HG03520 (cell line): ENCODE measurements around the gene MAN2A1.

Source experiments
- ATAC-seq: cut with Tn5 transposase; IDR thresholded peaks from one replicate; pipeline ENCODE4 v1.9.1; 2021; ENCODE audit warnings: mild to moderate bottlenecking, moderate library complexity; ENCODE audit not compliant: unreplicated experiment

Gene MAN2A1

GRCh38 chr5:109704282-109704952, 14.7 kb downstream of the MAN2A1 start:
- no peak for ATAC-seq

GRCh38 chr5:109705596-109705995, 15.9 kb downstream of the MAN2A1 start:
- ATAC-seq, result no peak

- no peak for ATAC-seq
Observed at GRCh38 chr5:109706095-109706494, 16.4 kb downstream of the MAN2A1 start.

- no peak for ATAC-seq
Observed at GRCh38 chr5:109707531-109707930, 17.8 kb downstream of the MAN2A1 start.

GRCh38 chr5:109708813-109709212, 19.1 kb downstream of the MAN2A1 start:
- no peak for ATAC-seq

GRCh38 chr5:109709225-109709624, 19.5 kb downstream of the MAN2A1 start:
- ATAC-seq, result no peak

- ATAC-seq, result no peak
Observed at GRCh38 chr5:109711673-109712072, 21.9 kb downstream of the MAN2A1 start.

- ATAC-seq, result no peak
Observed at GRCh38 chr5:109713453-109713852, 23.7 kb downstream of the MAN2A1 start.

- ATAC-seq, result no peak
Observed at GRCh38 chr5:109714592-109714991, 24.9 kb downstream of the MAN2A1 start.

GRCh38 chr5:109718216-109718615, 28.5 kb downstream of the MAN2A1 start:
- no peak for ATAC-seq

- no peak for ATAC-seq
Observed at GRCh38 chr5:109718632-109719031, 28.9 kb downstream of the MAN2A1 start.

GRCh38 chr5:109719978-109720377, 30.3 kb downstream of the MAN2A1 start:
- no peak for ATAC-seq

- no peak for ATAC-seq
Observed at GRCh38 chr5:109721741-109722140, 32.0 kb downstream of the MAN2A1 start.

GRCh38 chr5:109723606-109724005, 33.9 kb downstream of the MAN2A1 start:
- no peak for ATAC-seq

GRCh38 chr5:109725135-109725534, 35.4 kb downstream of the MAN2A1 start:
- ATAC-seq, result no peak

GRCh38 chr5:109739741-109740728, 50.3 kb downstream of the MAN2A1 start:
- ATAC-seq, result peak; percentile 86

- ATAC-seq, result no peak
Observed at GRCh38 chr5:109740966-109741365, 51.2 kb downstream of the MAN2A1 start.

- ATAC-seq, result no peak
Observed at GRCh38 chr5:109741390-109741789, 51.7 kb downstream of the MAN2A1 start.

GRCh38 chr5:109743041-109743531, 53.4 kb downstream of the MAN2A1 start:
- no peak for ATAC-seq

GRCh38 chr5:109743770-109744212, 54.1 kb downstream of the MAN2A1 start:
- no peak for ATAC-seq

GRCh38 chr5:109744261-109744660, 54.5 kb downstream of the MAN2A1 start:
- ATAC-seq, result no peak

GRCh38 chr5:109748546-109748945, 58.8 kb downstream of the MAN2A1 start:
- ATAC-seq, result no peak
